Vagina (tissue), 2 donors: Measurements from ENCODE around the gene ULBP1. TPM values are rescaled to one million over a fixed set of nuclear protein-coding genes. Genes with fewer than 3 reads are reported as not detected.
"Not testable (repeated sequence)": the region's sequence is repeated elsewhere in the genome, so short reads cannot be mapped to it uniquely, and the experiment has no call there.

Experiments used
- DNase-seq, 2 donors: peaks; one replicate each; pipeline ENCODE4 v3.0.0-alpha.2; 2017; ENCODE audit errors: extremely low spot score in 2 of 2
- H3K27ac ChIP-seq: fragments of 200-600 bp; sonication (generic); one replicate; pipeline ENCODE4 v1.5.1; 2019
- H3K27me3 ChIP-seq: fragments of 200-600 bp; sonication (generic); one replicate; pipeline ENCODE4 v1.5.1; 2019
- H3K36me3 ChIP-seq, 2 donors: fragments of 200-600 bp; sonication (generic); one replicate each; pipeline ENCODE4 v1.5.1; 2017 to 2019
- H3K4me1 ChIP-seq: fragments of 200-600 bp; sonication (generic); one replicate; pipeline ENCODE4 v1.5.1; 2019
- H3K4me3 ChIP-seq, 2 donors: fragments of 200-600 bp; sonication (generic); 1 replicate in 1 of 2; 2 replicates in 1 of 2; pipeline ENCODE4 v1.5.1; 2016 to 2019
- H3K9me3 ChIP-seq: fragments of 200-600 bp; sonication (generic); one replicate; pipeline ENCODE4 v1.5.1; 2019
- CTCF ChIP-seq, 3 experiments: fragments of 450-650 bp in 2 of 3; fragments of 200-600 bp in 1 of 3; sonication (generic) in 1 of 3; IDR thresholded peaks; one replicate each; pipeline ENCODE4 v1.5.1; 2017 to 2019; ENCODE audit warnings: antibody characterized with exemption in 3 of 3, mild to moderate bottlenecking in 2 of 3, moderate library complexity in 2 of 3
- POLR2A ChIP-seq, 2 donors: fragments of 450-650 bp; IDR thresholded peaks; one replicate each; pipeline ENCODE4 v1.6.1; 2017; ENCODE audit warnings: antibody characterized with exemption in 2 of 2, mild to moderate bottlenecking in 2 of 2, moderate library complexity in 2 of 2
- POLR2AphosphoS5 ChIP-seq, 2 donors: sonication (generic); formaldehyde crosslinking; IDR thresholded peaks; one replicate each; pipeline ENCODE4 v1.9.0; 2017; ENCODE audit warnings: antibody characterized with exemption in 2 of 2, mild to moderate bottlenecking in 2 of 2, low read depth in 1 of 2; ENCODE audit not compliant: insufficient read depth in 1 of 2
- intact Hi-C: fragments of 100-400 bp; cut with DNase I; formaldehyde crosslinking; loops from one replicate; pipeline ENCODE4 v1.15.1; 2023
- total RNA-seq: library from RNA; depleted of rRNA; stranded (reverse); fragments of >200 nt; gene quantifications from one replicate; pipeline ENCODE4 v1.2.3, GENCODE V29; 2016

ULBP1 gene
- total RNA-seq, 1 donor from 2014 or later: not detected

- intact Hi-C loops: no loop called here
- H3K27me3 ChIP-seq: peaks cover 5% of the 10 kb centered on the region
- peak in 1 of 2 donors; percentile 81 for DNase-seq
Observed at GRCh38 chr6:149969635-149970034, 5.9 kb downstream of the ULBP1 start.

GRCh38 chr6:149974394-149974793, 10.7 kb downstream of the ULBP1 start:
- H3K4me1 ChIP-seq, intact Hi-C loops, H3K9me3 ChIP-seq, H3K27ac ChIP-seq, H3K36me3 ChIP-seq, H3K4me3 ChIP-seq, H3K27me3 ChIP-seq: not testable (repeated sequence)
- DNase-seq: peak in 1 of 2 donors; percentile 25

More at GRCh38 chr6:149969635-149970034, 5.9 kb downstream of the ULBP1 start:
- H3K27ac ChIP-seq: no peak overlapping the region
- H3K9me3 ChIP-seq: no peaks in the 10 kb centered on the region
- H3K36me3 ChIP-seq: no peaks in the 10 kb centered on the region
- peaks cover 9% of the 10 kb centered on the region for H3K4me1 ChIP-seq
- TF ChIP-seq CTCF (IDR thresholded peaks at IDR 0.05) (no peak), POLR2AphosphoS5 (IDR thresholded peaks at IDR 0.05; ENCODE audit: insufficient read depth in 1 of 2, low read depth in 1 of 2) (no peak), POLR2A (IDR thresholded peaks at IDR 0.05) (no peak)
- no peak overlapping the region for H3K4me3 ChIP-seq

- intact Hi-C loops: no loop called here
- Histone ChIP-seq H3K4me3 (no peak overlapping the region), H3K36me3 (no peaks in the 10 kb centered on the region), H3K27me3 (no peaks in the 10 kb centered on the region), H3K4me1 (no peaks in the 10 kb centered on the region), H3K27ac (no peak overlapping the region), H3K9me3 (no peaks in the 10 kb centered on the region)
- DNase-seq: peak in 1 of 2 donors; percentile 47
- TF ChIP-seq CTCF (IDR thresholded peaks at IDR 0.05) (no peak), POLR2AphosphoS5 (IDR thresholded peaks at IDR 0.05; ENCODE audit: insufficient read depth in 1 of 2, low read depth in 1 of 2) (no peak), POLR2A (IDR thresholded peaks at IDR 0.05) (no peak)
Observed at GRCh38 chr6:149974825-149975224, 11.1 kb downstream of the ULBP1 start.

- intact Hi-C loops: no loop called here
- H3K27me3 ChIP-seq: no peaks in the 10 kb centered on the region
Observed at GRCh38 chr6:149975400-149975799, 11.7 kb downstream of the ULBP1 start.

GRCh38 chr6:149977221-149977620, 13.5 kb downstream of the ULBP1 start:
- no peak overlapping the region for H3K4me3 ChIP-seq
- no peaks in the 10 kb centered on the region for H3K4me1 ChIP-seq
- intact Hi-C loops: no loop called here
- H3K36me3 ChIP-seq: no peaks in the 10 kb centered on the region
- DNase-seq: peak in 1 of 2 donors; percentile 44
- H3K9me3 ChIP-seq: no peaks in the 10 kb centered on the region
- no peak overlapping the region for H3K27ac ChIP-seq
- TF ChIP-seq POLR2AphosphoS5 (IDR thresholded peaks at IDR 0.05; ENCODE audit: insufficient read depth in 1 of 2, low read depth in 1 of 2) (no peak), POLR2A (IDR thresholded peaks at IDR 0.05) (no peak), CTCF (IDR thresholded peaks at IDR 0.05) (no peak)
- H3K27me3 ChIP-seq: no peaks in the 10 kb centered on the region

More at GRCh38 chr6:149975400-149975799, 11.7 kb downstream of the ULBP1 start:
- TF ChIP-seq POLR2AphosphoS5 (IDR thresholded peaks at IDR 0.05; ENCODE audit: insufficient read depth in 1 of 2, low read depth in 1 of 2) (no peak), POLR2A (IDR thresholded peaks at IDR 0.05) (no peak), CTCF (IDR thresholded peaks at IDR 0.05) (no peak)
- no peak overlapping the region for H3K27ac ChIP-seq
- no peak for DNase-seq
- no peaks in the 10 kb centered on the region for H3K4me1 ChIP-seq
- H3K4me3 ChIP-seq: no peak overlapping the region
- H3K36me3 ChIP-seq: no peaks in the 10 kb centered on the region
- H3K9me3 ChIP-seq: no peaks in the 10 kb centered on the region
